ENCODE results near the gene OR1K1.

- TF ChIP-seq CTCF (conservative IDR thresholded peaks at IDR 0.05) (no peak), EZH2 (IDR thresholded peaks at IDR 0.05; ENCODE audit: low read depth) (no peak)
Measured at GRCh38 chr9:122822938-122823337, 23.0 kb downstream of the OR1K1 start.

All from PC-9 (cell line).